ENCODE measurements around the gene ARMC2. TPM values are rescaled to one million over a fixed set of nuclear protein-coding genes. Genes with fewer than 3 reads are reported as not detected.
A peak's percentile ranks its signal among the peaks of the same experiment; 100 is the strongest.

Gene ARMC2
- total RNA-seq: 10 to 100 TPM; 12.2 to 15.3 TPM

GRCh38 chr6:108848116-108848868, at the start of gene ARMC2:
Gene ARMC2 (plus strand): TSS chr6:108848422. CDS start chr6:108854268, 5,846 bp downstream.
- ATAC-seq (ENCODE audit: low read depth) (peak; percentile 92), DNase-seq (peak; percentile 94)
- Mint-ChIP-seq H3K27ac (peak within 1 kb of the TSS; percentile 84), H3K36me3 (no peaks in the 10 kb centered on the region), H3K27me3 (peaks cover 7% of the 10 kb centered on the region), H3K4me1 (peaks cover 20% of the 10 kb centered on the region), H3K9me3 (no peaks in the 10 kb centered on the region), H3K4me3 (peak within 1 kb of the TSS; percentile 89)
- POLR2A ChIA-PET: interaction anchor here (0.6 to 2.8 kb wide), 12 partner anchors 10 to 1117 kb away, joined by 3 to 10 read pairs (median 4); partner anchors contain the start of gene SESN1

GRCh38 chr6:108798670-108799353, 49.4 kb upstream of the ARMC2 start:
- Mint-ChIP-seq H3K27me3 (peaks cover 4% of the 10 kb centered on the region), H3K4me1 (peaks cover 38% of the 10 kb centered on the region), H3K4me3 (peak overlapping the region; percentile 81), H3K36me3 (peaks cover 1% of the 10 kb centered on the region), H3K9me3 (no peaks in the 10 kb centered on the region), H3K27ac (peak overlapping the region; percentile 95)
- POLR2A ChIA-PET: interaction anchor here (1.3 to 2.0 kb wide), 3 partner anchors 13 to 296 kb away, joined by 4 to 14 read pairs (median 4); partner anchors contain the start of genes FOXO3 and SESN1
- DNase-seq (peak; percentile 67), ATAC-seq (ENCODE audit: low read depth) (peak; percentile 100)

- peaks cover 4% of the 10 kb centered on the region for H3K27me3 Mint-ChIP-seq
- POLR2A ChIA-PET: no interaction called here
- H3K4me1 Mint-ChIP-seq: peaks cover 38% of the 10 kb centered on the region
- H3K9me3 Mint-ChIP-seq: no peaks in the 10 kb centered on the region
- peak overlapping the region; percentile 95 for H3K27ac Mint-ChIP-seq
- DNase-seq (no peak), ATAC-seq (ENCODE audit: low read depth) (no peak)
- H3K36me3 Mint-ChIP-seq: peaks cover 1% of the 10 kb centered on the region
- H3K4me3 Mint-ChIP-seq: peak overlapping the region; percentile 81
Observed at GRCh38 chr6:108799354-108799717, 48.9 kb upstream of the ARMC2 start.

- Mint-ChIP-seq H3K9me3 (no peaks in the 10 kb centered on the region), H3K27ac (no peak overlapping the region), H3K36me3 (peaks cover 1% of the 10 kb centered on the region), H3K4me3 (no peak overlapping the region), H3K27me3 (peaks cover 4% of the 10 kb centered on the region), H3K4me1 (peaks cover 38% of the 10 kb centered on the region)
- ATAC-seq (ENCODE audit: low read depth): no peak
- POLR2A ChIA-PET: no interaction called here
- DNase-seq: no peak
Observed at GRCh38 chr6:108799791-108800190, 48.4 kb upstream of the ARMC2 start.

GRCh38 chr6:108800427-108800864, 47.8 kb upstream of the ARMC2 start:
- POLR2A ChIA-PET: no interaction called here
- no peak overlapping the region for H3K4me3 Mint-ChIP-seq
- H3K4me1 Mint-ChIP-seq: peaks cover 38% of the 10 kb centered on the region

GRCh38 chr6:108801366-108801765, 46.9 kb upstream of the ARMC2 start:
- H3K36me3 Mint-ChIP-seq: peaks cover 1% of the 10 kb centered on the region
- ATAC-seq (ENCODE audit: low read depth) (no peak), DNase-seq (no peak)
- peaks cover 7% of the 10 kb centered on the region for H3K27me3 Mint-ChIP-seq
- H3K4me1 Mint-ChIP-seq: peaks cover 43% of the 10 kb centered on the region
- no peak overlapping the region for H3K27ac Mint-ChIP-seq
- POLR2A ChIA-PET: no interaction called here
- no peaks in the 10 kb centered on the region for H3K9me3 Mint-ChIP-seq
- H3K4me3 Mint-ChIP-seq: no peak overlapping the region

More at GRCh38 chr6:108800427-108800864, 47.8 kb upstream of the ARMC2 start:
- DNase-seq: no peak
- Mint-ChIP-seq H3K36me3 (peaks cover 1% of the 10 kb centered on the region), H3K9me3 (no peaks in the 10 kb centered on the region), H3K27ac (no peak overlapping the region), H3K27me3 (peaks cover 9% of the 10 kb centered on the region)
- ATAC-seq (ENCODE audit: low read depth): no peak

GRCh38 chr6:108803982-108804490, 44.2 kb upstream of the ARMC2 start:
- Mint-ChIP-seq H3K4me3 (no peak overlapping the region), H3K36me3 (peaks cover 1% of the 10 kb centered on the region), H3K4me1 (peaks cover 22% of the 10 kb centered on the region), H3K27me3 (peaks cover 7% of the 10 kb centered on the region), H3K9me3 (no peaks in the 10 kb centered on the region), H3K27ac (no peak overlapping the region)
- no peak for ATAC-seq (ENCODE audit: low read depth)
- DNase-seq: no peak
- POLR2A ChIA-PET: no interaction called here

GRCh38 chr6:108804956-108805355, 43.3 kb upstream of the ARMC2 start:
- Mint-ChIP-seq H3K36me3 (peaks cover 1% of the 10 kb centered on the region), H3K4me1 (peaks cover 15% of the 10 kb centered on the region), H3K9me3 (no peaks in the 10 kb centered on the region), H3K4me3 (no peak overlapping the region), H3K27me3 (peaks cover 7% of the 10 kb centered on the region), H3K27ac (no peak overlapping the region)
- ATAC-seq (ENCODE audit: low read depth) (no peak), DNase-seq (no peak)
- POLR2A ChIA-PET: no interaction called here

GRCh38 chr6:108805611-108806167, 42.5 kb upstream of the ARMC2 start:
- POLR2A ChIA-PET: no interaction called here
- H3K4me1 Mint-ChIP-seq: peaks cover 13% of the 10 kb centered on the region
- H3K9me3 Mint-ChIP-seq: no peaks in the 10 kb centered on the region
- H3K27me3 Mint-ChIP-seq: peaks cover 7% of the 10 kb centered on the region
- no peak overlapping the region for H3K27ac Mint-ChIP-seq
- DNase-seq (no peak), ATAC-seq (ENCODE audit: low read depth) (no peak)
- peaks cover 1% of the 10 kb centered on the region for H3K36me3 Mint-ChIP-seq
- H3K4me3 Mint-ChIP-seq: no peak overlapping the region

GRCh38 chr6:108806171-108806570, 42.1 kb upstream of the ARMC2 start:
- H3K27me3 Mint-ChIP-seq: peaks cover 7% of the 10 kb centered on the region
- peak overlapping the region; percentile 9 for H3K27ac Mint-ChIP-seq
- ATAC-seq (ENCODE audit: low read depth) (no peak), DNase-seq (no peak)
- H3K4me3 Mint-ChIP-seq: no peak overlapping the region
- H3K9me3 Mint-ChIP-seq: no peaks in the 10 kb centered on the region
- POLR2A ChIA-PET: interaction anchor here (0.7 kb wide), 1 partner anchor 247 kb away, joined by 3 read pairs; no protein-coding TSS in a partner anchor
- H3K4me1 Mint-ChIP-seq: peaks cover 11% of the 10 kb centered on the region
- peaks cover 1% of the 10 kb centered on the region for H3K36me3 Mint-ChIP-seq

- Mint-ChIP-seq H3K27ac (no peak overlapping the region), H3K36me3 (peaks cover 1% of the 10 kb centered on the region), H3K4me1 (peaks cover 9% of the 10 kb centered on the region), H3K9me3 (no peaks in the 10 kb centered on the region), H3K4me3 (no peak overlapping the region), H3K27me3 (peaks cover 7% of the 10 kb centered on the region)
- DNase-seq: no peak
- POLR2A ChIA-PET: interaction anchor here (0.7 kb wide), 1 partner anchor 248 kb away, joined by 3 read pairs; no protein-coding TSS in a partner anchor
- ATAC-seq (ENCODE audit: low read depth): no peak
Observed at GRCh38 chr6:108806665-108807064, 41.6 kb upstream of the ARMC2 start.

GRCh38 chr6:108807928-108808327, 40.3 kb upstream of the ARMC2 start:
- H3K9me3 Mint-ChIP-seq: no peaks in the 10 kb centered on the region

GRCh38 chr6:108809211-108809610, 39.0 kb upstream of the ARMC2 start:
- Mint-ChIP-seq H3K4me3 (no peak overlapping the region), H3K36me3 (no peaks in the 10 kb centered on the region), H3K9me3 (peaks cover 4% of the 10 kb centered on the region), H3K4me1 (peaks cover 8% of the 10 kb centered on the region), H3K27ac (peak overlapping the region; percentile 44), H3K27me3 (peaks cover 8% of the 10 kb centered on the region)
- ATAC-seq (ENCODE audit: low read depth): no peak
- no peak for DNase-seq
- POLR2A ChIA-PET: no interaction called here

More at GRCh38 chr6:108807928-108808327, 40.3 kb upstream of the ARMC2 start:
- ATAC-seq (ENCODE audit: low read depth): no peak
- POLR2A ChIA-PET: no interaction called here
- no peak overlapping the region for H3K4me3 Mint-ChIP-seq
- H3K4me1 Mint-ChIP-seq: peaks cover 8% of the 10 kb centered on the region
- DNase-seq: no peak
- peaks cover 6% of the 10 kb centered on the region for H3K27me3 Mint-ChIP-seq
- H3K27ac Mint-ChIP-seq: no peak overlapping the region
- H3K36me3 Mint-ChIP-seq: no peaks in the 10 kb centered on the region

All from activated naive CD8-positive, alpha-beta T cell treated with anti-CD3 and anti-CD28 coated beads, Interleukin-2, amount 10 ng/mL, durations not matched to agents 7 days and 5 days (primary cell).